Stimulated activated CD4-positive, alpha-beta T cell treated with anti-CD3 and anti-CD28 coated beads, TNF-alpha, amount 100 ng/mL, for 48 hours (primary cell): Measurements from ENCODE around the gene ACBD6.

Experiments used
- DNase-seq, 3 donors: peaks; one replicate each; pipeline ENCODE4 v3.0.0-alpha.2; 2020; ENCODE audit warnings: low read depth in 3 of 3

Gene ACBD6

GRCh38 chr1:180269645-180270529 lies 232.5 kb downstream of the ACBD6 start:
- no peak for DNase-seq

- DNase-seq = no peak
Measured at GRCh38 chr1:180268556-180269075, 233.8 kb downstream of the ACBD6 start.

- DNase-seq = no peak
Measured at GRCh38 chr1:180267761-180268555, 234.4 kb downstream of the ACBD6 start.

GRCh38 chr1:180267211-180267561 lies 235.2 kb downstream of the ACBD6 start:
- no peak for DNase-seq

- DNase-seq = no peak
Measured at GRCh38 chr1:180266275-180267210, 235.8 kb downstream of the ACBD6 start.

- DNase-seq = no peak
Measured at GRCh38 chr1:180265871-180266270, 236.5 kb downstream of the ACBD6 start.

- no peak for DNase-seq
Measured at GRCh38 chr1:180265201-180265600, 237.2 kb downstream of the ACBD6 start.

- no peak for DNase-seq
Measured at GRCh38 chr1:180264595-180264994, 237.8 kb downstream of the ACBD6 start.

GRCh38 chr1:180262628-180263488 lies 239.5 kb downstream of the ACBD6 start:
- DNase-seq = no peak

- DNase-seq = no peak
Measured at GRCh38 chr1:180261524-180262155, 240.7 kb downstream of the ACBD6 start.

GRCh38 chr1:180261030-180261429 lies 241.3 kb downstream of the ACBD6 start:
- DNase-seq = no peak

GRCh38 chr1:180260541-180260940 lies 241.8 kb downstream of the ACBD6 start:
- DNase-seq = no peak

- DNase-seq = no peak
Measured at GRCh38 chr1:180259431-180260338, 242.7 kb downstream of the ACBD6 start.

GRCh38 chr1:180258935-180259334 lies 243.4 kb downstream of the ACBD6 start:
- no peak for DNase-seq

- DNase-seq = no peak
Measured at GRCh38 chr1:180258290-180258689, 244.1 kb downstream of the ACBD6 start.

GRCh38 chr1:180257486-180257885 lies 244.9 kb downstream of the ACBD6 start:
- DNase-seq = no peak

GRCh38 chr1:180257028-180257386 lies 245.4 kb downstream of the ACBD6 start:
- DNase-seq = no peak

GRCh38 chr1:180256341-180257027 lies 245.9 kb downstream of the ACBD6 start:
- DNase-seq = no peak
